ENCODE results near the gene PBRM1. TPM values are rescaled to one million over a fixed set of nuclear protein-coding genes. Genes with fewer than 3 reads are reported as not detected.

PBRM1 gene
- polyA plus RNA-seq, 3 donors: 56.4 to 63.4 (median 58.7) TPM

DNA sequence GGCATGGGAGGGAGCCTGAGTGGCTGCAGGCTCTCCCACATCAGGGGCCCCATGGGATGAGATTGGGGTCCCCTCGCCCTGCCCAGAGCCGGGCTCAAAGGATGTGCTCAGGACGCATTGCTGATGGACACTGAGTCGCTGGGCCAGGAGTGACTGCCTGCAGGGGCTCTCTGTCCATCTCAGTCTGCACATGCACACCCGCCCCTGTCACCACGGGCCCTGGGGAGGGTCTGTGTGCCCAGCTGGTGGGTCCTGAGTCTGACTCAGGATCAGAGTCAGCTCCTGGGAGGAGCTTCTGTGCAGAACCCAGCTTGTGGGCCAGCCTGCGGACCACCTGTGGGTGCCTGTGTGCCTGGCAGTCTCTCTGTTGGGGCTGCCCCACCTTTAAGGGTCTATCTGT lies 172.4 kb downstream of the PBRM1 start:
- no peak for DNase-seq (ENCODE audit: low read depth in 3 of 3, low spot score in 2 of 3)

DNA sequence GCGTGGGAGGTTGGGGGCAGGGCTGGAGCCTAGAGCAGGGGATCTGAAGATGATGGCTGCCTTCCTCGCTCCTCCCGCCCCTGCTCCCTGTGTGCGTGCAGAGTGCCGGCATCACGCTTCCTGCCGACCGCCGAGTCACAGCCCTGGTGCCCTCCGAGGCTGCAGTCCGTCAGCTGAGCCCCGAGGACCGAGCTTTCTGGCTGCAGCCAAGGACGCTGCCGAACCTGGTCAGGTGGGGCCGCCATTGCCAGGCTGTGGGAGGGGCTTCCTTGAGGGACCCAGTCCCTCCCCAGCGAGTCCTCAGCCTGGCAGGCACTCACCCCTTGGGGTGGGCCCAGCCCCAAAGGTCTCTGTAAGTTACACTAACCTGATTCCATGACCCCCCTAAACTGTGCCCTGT lies 173.0 kb downstream of the PBRM1 start:
- DNase-seq (ENCODE audit: low read depth in 3 of 3, low spot score in 2 of 3): no peak

DNA sequence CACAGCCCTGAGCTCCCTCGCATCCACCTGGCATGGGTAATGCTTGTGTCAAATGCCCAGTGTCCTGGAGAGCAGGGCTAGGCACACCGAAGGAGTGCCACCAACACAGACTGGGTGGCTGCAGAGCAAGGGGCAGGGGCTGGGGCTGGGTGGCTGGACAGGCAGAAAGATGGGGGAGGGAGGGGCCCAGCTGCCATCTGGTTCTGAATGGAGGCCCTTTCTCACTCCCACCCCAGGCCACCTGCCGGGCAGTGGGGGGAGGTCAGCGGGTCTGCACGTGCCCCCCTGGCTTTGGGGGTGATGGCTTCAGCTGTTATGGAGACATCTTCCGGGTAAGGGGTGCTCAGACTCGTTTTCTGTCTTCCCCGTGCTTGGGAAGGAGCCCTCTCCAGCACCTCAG lies 173.6 kb downstream of the PBRM1 start:
- DNase-seq (ENCODE audit: low read depth in 3 of 3, low spot score in 2 of 3): no peak

DNA sequence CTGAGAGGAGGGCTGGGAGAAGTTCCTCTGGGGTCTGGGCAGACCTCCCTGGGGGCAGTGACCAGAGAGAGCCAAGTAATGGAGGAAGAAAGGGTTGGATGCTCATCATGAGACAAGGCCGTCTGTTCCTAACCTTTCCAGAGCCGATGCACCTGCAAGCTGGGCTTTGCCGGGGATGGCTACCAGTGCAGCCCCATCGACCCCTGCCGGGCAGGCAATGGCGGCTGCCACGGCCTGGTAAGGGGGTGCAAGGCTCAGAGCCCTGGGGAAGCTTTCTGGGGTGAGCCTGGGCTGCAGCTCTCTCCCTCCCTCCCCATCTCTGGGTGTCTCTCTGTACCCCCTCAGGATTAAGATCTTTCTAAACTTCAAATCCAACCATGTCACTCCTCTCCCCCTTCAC lies 174.2 kb downstream of the PBRM1 start:
- no peak for DNase-seq (ENCODE audit: low read depth in 3 of 3, low spot score in 2 of 3)

DNA sequence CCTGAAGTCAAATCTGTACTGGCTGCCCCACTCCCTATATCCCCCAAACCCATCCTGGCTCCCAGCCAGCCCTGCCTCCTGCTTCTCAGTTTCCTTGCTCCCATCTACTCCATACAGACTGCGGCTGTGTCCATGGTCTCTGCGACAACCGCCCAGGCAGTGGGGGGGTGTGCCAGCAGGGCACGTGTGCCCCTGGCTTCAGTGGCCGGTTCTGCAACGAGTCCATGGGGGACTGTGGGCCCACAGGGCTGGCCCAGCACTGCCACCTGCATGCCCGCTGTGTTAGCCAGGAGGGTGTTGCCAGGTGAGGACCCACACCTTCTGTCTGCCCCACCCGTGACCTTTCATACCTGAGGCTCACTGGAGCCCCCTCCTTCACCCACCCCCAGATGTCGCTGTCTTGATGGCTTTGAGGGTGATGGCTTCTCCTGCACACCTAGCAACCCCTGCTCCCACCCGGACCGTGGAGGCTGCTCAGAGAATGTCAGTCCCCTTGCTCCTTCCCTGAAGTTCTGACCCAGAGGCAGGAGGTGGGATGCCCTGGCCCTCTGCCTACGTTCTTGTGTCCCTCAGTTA lies 175.9 kb downstream of the PBRM1 start:
- DNase-seq (ENCODE audit: low read depth in 3 of 3, low spot score in 2 of 3): no peak

DNA sequence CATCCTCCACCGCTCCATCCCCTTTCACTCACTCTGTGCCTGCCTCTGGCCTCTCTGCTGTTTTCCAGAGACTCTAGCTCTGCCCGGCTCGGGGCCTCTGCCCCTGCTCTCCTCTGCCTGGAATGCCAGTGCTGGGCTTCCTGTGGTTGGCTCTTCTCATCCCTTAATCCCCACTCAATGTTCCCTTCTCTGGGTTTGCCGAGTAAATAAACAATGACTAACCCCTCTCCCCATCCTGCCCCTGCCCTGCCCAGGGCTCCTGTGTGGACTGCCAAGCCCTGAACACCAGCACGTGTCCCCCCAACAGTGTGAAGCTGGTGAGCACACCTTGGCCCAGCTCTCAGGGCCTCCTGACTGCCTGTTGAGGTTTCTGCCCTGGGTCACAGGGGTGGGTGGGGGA lies 178.4 kb downstream of the PBRM1 start:
- DNase-seq (ENCODE audit: low read depth in 3 of 3, low spot score in 2 of 3): no peak

DNA sequence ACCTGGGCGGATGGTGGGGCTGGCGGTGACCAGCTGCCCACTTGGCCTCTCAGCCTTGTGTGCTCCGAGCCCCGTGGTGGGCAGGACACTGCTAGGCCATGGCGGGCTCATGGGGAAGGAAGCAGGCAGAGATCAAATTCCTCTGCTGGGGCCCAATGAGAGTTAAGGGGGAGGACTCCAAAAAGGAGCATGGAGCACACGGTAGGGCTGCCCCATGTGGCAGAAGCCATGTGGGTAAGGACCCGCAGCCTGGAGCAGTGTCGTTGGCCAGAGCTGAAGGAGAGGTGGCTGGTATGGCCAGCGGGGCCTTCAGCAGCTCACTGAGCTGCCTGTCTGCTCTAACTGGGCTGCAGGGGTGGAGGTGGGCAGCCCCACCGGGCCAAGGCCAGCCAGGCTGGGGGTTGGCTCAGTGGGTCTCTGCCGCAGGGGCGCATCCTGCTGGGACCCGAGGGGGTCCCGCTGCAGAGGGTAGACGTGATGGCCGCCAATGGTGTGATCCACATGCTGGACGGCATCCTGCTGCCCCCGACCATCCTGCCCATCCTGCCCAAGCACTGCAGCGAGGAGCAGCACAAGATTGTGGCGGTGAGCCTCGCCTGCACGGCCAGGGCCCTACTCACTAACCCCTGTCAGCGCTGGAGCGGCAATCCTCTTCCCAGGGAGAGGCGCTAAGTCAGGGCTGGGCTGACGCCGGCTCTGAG lies 179.3 kb downstream of the PBRM1 start:
- no peak for DNase-seq (ENCODE audit: low read depth in 3 of 3, low spot score in 2 of 3)

DNA sequence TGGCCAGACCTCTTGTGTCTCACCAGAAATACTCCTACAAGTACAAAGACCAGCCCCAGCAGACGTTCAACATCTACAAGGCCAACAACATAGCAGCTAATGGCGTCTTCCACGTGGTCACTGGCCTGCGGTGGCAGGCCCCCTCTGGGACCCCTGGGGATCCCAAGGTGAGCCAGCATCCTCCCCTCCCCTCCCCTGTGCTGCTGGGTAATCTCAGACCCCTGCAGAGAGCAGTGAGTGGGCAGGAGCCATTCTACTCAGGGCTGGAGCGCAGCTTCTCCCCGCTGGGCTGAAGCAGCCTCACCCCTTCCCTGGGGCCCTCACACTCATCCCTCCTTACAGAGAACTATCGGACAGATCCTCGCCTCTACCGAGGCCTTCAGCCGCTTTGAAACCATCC lies 180.7 kb downstream of the PBRM1 start:
- no peak for DNase-seq (ENCODE audit: low read depth in 3 of 3, low spot score in 2 of 3)

DNA sequence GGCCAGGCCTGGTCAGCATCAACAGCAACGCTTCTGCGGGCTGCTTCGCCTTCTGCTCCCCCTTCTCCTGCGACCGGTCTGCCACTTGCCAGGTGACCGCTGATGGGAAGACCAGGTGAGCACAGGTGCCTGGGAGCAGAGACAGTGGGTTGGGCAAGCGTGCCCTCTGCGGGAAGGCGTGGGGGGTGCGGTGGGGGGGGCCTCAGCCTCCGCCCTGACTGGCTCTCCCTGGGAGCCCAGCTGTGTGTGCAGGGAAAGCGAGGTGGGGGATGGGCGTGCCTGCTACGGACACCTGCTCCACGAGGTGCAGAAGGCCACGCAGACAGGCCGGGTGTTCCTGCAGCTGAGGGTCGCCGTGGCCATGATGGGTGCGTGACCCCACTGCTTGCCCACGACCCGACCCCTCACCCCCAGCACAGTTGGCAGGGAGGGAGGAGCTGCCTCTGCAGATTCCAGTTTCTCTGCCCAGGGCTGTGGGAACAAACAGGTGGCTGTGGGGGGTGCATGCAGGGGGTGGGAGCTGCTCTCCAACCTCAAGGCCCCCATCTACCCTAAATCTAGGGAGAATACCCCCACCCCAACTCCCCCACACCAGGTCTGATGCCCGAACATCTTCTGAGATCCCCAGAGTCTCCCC lies 181.8 kb downstream of the PBRM1 start:
- DNase-seq (ENCODE audit: low read depth in 3 of 3, low spot score in 2 of 3): no peak

DNA sequence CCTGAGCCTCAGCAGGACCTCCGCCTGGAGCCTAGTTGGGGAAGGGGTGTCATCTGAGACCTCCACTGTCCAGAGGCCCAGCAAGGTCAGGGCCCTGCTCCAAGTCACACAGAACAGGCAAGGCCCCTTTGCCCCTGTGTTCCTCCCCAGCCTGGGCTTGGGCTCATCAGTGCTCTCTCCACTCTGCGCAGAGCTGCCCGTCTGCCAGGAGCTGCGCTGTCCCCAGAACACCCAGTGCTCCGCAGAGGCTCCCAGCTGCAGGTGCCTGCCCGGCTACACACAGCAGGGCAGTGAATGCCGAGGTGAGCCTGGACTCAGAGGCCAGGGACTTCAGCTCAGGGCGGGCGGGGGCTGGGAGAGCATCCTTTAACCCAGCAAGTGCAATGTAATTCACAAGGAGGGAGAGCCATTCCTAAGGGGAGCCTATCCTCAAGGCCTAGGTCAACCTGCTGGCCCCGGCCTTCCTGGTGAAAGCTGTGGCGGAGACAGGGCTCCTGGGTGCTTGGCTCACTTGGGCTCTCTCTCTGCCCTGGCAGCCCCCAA lies 182.8 kb downstream of the PBRM1 start:
- DNase-seq (ENCODE audit: low read depth in 3 of 3, low spot score in 2 of 3): no peak

DNA sequence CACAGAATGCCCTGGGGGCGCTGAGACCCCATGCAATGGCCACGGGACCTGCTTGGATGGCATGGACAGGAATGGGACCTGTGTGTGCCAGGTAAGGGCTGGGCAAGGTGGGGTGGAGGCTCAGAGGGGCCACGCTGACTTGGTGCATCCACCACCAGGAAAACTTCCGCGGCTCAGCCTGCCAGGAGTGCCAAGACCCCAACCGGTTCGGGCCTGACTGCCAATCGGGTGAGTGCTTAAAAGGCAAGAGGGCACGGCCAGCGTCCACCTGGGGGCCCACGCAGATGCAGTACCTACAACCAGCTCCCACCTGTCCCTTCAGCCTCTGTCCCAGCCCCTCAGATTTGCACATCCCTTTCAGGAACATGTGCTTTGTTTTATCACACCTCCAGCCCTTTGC lies 183.7 kb downstream of the PBRM1 start:
- no peak for DNase-seq (ENCODE audit: low read depth in 3 of 3, low spot score in 2 of 3)

DNA sequence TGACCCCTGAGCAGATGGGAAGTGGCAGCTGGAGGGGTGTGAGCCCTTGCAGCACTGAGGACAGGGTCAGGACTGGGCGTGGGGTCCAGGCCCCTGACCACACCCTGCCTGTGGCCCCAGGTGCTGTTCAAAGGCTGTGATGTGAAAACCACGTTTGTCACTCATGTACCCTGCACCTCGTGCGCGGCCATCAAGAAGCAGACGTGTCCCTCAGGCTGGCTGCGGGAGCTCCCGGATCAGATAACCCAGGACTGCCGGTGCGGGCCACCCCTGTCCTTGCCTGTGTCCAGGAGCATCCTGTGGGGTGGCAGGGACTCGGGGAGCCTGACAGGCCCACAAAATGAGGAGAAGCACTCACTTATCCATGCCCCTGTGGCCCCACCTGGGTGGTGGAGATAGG lies 184.7 kb downstream of the PBRM1 start:
- no peak for DNase-seq (ENCODE audit: low read depth in 3 of 3, low spot score in 2 of 3)

DNA sequence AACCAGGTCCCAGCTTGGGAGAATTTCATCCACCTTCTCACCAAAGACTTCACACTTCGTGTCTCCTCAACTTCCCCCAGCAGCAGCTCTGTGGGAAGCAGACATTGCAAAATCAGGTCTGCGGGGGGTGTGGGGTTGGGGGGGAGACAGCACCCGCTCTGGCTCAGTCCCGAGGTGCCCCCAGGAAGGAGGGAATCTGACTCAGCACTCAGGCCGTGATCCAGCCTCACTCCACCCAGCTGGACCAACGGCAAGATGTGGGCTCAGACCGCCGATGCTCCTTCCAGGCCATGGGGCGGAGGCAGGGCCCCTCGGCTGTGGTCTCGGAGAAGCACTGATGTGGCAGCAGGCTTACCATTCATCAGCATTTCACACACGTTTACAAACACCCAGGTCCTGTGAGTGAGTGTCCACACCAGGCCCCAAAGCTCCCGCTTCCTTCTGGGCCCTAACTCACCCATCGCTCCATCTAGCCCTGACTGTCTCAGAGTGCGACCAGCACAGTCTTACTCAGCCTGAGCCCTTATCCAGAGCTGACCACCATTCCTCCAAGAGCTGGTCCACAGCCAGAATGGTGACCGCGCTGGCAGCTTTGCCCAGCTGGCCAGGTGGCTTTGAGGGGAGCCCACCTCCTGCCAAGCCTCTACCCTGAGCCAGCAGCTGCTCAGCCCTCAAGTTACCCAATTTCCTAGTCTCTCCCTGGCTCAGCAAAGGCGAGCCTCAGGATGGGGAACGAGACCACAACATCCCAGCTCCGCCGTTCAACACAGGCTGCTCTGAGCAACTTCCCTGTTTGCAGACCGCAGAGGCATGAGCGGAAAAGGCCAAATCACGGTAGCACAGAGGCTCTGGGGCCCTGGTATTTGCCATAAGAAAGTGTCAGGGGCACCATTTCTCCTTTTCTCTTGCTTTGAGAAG lies 187.3 kb downstream of the PBRM1 start:
- DNase-seq (ENCODE audit: low read depth in 3 of 3, low spot score in 2 of 3): no peak

DNA sequence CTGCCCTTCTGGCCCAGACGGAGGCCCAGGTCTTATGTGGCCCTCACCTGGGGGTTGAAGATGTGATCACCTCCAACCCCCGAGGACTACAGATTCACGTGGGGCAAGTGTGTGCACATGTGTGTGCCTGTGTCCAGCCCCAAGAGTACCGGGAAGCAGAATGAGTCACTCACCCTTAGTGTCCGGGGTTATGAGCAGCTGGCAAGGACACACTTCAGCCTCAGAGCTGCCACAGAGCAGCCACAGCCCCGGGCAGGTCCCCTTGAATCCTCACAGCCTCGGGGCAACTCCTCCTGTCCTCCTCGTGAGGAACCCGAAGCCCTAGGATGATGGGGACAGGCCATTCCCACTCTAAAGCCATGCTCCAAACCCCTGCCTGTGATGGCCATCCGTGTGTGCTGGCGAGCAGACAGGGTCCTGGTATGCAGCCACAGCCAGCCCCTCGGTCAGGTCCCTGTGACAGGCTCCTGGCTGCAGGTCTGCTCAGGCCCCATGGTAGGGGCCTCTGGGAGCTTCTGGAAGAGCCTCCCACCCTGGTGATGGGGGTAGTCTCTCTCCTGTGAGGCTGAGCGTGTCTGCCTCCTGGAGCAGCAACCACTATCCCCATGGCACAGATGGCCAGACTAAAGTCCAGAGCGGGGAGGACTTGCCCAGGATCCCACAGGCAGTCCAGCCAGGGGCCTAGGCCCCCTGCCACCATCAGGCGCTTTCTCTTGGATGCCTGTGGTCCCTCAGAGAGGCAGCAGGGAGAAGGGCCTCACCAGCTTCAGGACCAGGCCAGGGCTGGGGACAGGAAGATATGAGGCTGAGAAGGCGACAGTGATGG lies 189.7 kb downstream of the PBRM1 start:
- DNase-seq (ENCODE audit: low read depth in 3 of 3, low spot score in 2 of 3): no peak

Other genes with a start within 250 kb of the PBRM1 start
- 10 to 100 TPM; 27.2 to 31.3 (median 29.1) TPM for gene SEMA3G, start 240.8 kb downstream of the PBRM1 start, polyA plus RNA-seq (ENCODE audit: insufficient read length in 3 of 3)
- 1 to 10 TPM; 8.8 to 9.6 (median 9.6) TPM for gene TNNC1, start 231.9 kb downstream of the PBRM1 start, polyA plus RNA-seq (ENCODE audit: insufficient read length in 3 of 3)
- 10 to 100 TPM; 80.0 to 97.7 (median 88.3) TPM for gene NISCH, start 230.3 kb downstream of the PBRM1 start, polyA plus RNA-seq (ENCODE audit: insufficient read length in 3 of 3)
- 10 to 100 TPM; 30.5 to 34.8 (median 34.8) TPM for gene STAB1, start 190.6 kb downstream of the PBRM1 start, polyA plus RNA-seq (ENCODE audit: insufficient read length in 3 of 3)
- gene NT5DC2, start 152.1 kb downstream of the PBRM1 start, polyA plus RNA-seq (ENCODE audit: insufficient read length in 3 of 3): 100 to 1,000 TPM; 142 to 162 (median 158) TPM
- 10 to 100 TPM; 15.2 to 17.2 (median 15.2) TPM for gene UQCC5, start 149.3 kb downstream of the PBRM1 start, polyA plus RNA-seq (ENCODE audit: insufficient read length in 3 of 3)
- 100 to 1,000 TPM in 1 of 3 donors, 10 to 100 TPM in 2; 95.2 to 107 (median 98.3) TPM for gene GNL3, start 119 bp upstream of the PBRM1 start, polyA plus RNA-seq (ENCODE audit: insufficient read length in 3 of 3)
- 100 to 1,000 TPM; 140 to 150 (median 147) TPM for gene GLT8D1, start 19.9 kb upstream of the PBRM1 start, polyA plus RNA-seq (ENCODE audit: insufficient read length in 3 of 3)
- 100 to 1,000 TPM; 166 to 171 (median 169) TPM for gene SPCS1, start 20.2 kb upstream of the PBRM1 start, polyA plus RNA-seq (ENCODE audit: insufficient read length in 3 of 3)
- gene NEK4, start 85.0 kb upstream of the PBRM1 start, polyA plus RNA-seq (ENCODE audit: insufficient read length in 3 of 3): 10 to 100 TPM; 24.2 to 28.7 (median 27.3) TPM
- under 1 TPM in 2 of 3 donors, not detected in 1; 0.35 to 0.48 TPM for gene ITIH1, start 91.7 kb upstream of the PBRM1 start, polyA plus RNA-seq (ENCODE audit: insufficient read length in 3 of 3)
- gene ITIH3, start 108.9 kb upstream of the PBRM1 start, polyA plus RNA-seq (ENCODE audit: insufficient read length in 3 of 3): 1 to 10 TPM; 4.1 to 6.0 (median 5.1) TPM
- 1 to 10 TPM; 4.3 to 7.0 (median 5.2) TPM for gene ITIH4, start 144.8 kb upstream of the PBRM1 start, polyA plus RNA-seq (ENCODE audit: insufficient read length in 3 of 3)
- under 1 TPM in 2 of 3 donors, not detected in 1; 0.22 to 0.45 TPM for gene MUSTN1, start 149.1 kb upstream of the PBRM1 start, polyA plus RNA-seq (ENCODE audit: insufficient read length in 3 of 3)
- gene STIMATE, start 211.6 kb upstream of the PBRM1 start, polyA plus RNA-seq (ENCODE audit: insufficient read length in 3 of 3): 10 to 100 TPM; 14.7 to 15.8 (median 15.2) TPM